HepG2 (cell line): ENCODE measurements around the gene MRPL50. TPM values are rescaled to one million over a fixed set of nuclear protein-coding genes. Genes with fewer than 3 reads are reported as not detected.

Source experiments
- ATF2 ChIP-seq: sonication (generic); formaldehyde crosslinking; IDR thresholded peaks from 2 replicates; pipeline ENCODE4 v1.4.0; 2020; ENCODE audit warnings: missing genetic modification reagents
- BCLAF1 ChIP-seq: fragments of 450-650 bp; IDR thresholded peaks from 2 replicates; pipeline ENCODE4 v1.6.1; 2017; ENCODE audit warnings: mild to moderate bottlenecking
- HOMEZ ChIP-seq: IDR thresholded peaks from 2 replicates; pipeline ENCODE4 v1.6.1; 2016; ENCODE audit warnings: low read depth
- MATR3 ChIP-seq: sonication (generic); formaldehyde crosslinking; IDR thresholded peaks from 2 replicates; pipeline ENCODE4 v1.4.0; 2020; ENCODE audit warnings: missing genetic modification reagents
- MEIS2 ChIP-seq: sonication (generic); formaldehyde crosslinking; IDR thresholded peaks from 2 replicates; pipeline ENCODE4 v1.9.0; 2021; ENCODE audit warnings: mild to moderate bottlenecking, missing genetic modification reagents
- MTF2 ChIP-seq: sonication (generic); formaldehyde crosslinking; IDR thresholded peaks from 2 replicates; pipeline ENCODE4 v1.5.0; 2020; ENCODE audit warnings: missing genetic modification reagents, borderline replicate concordance
- TBP ChIP-seq: sonication (generic); formaldehyde crosslinking; IDR thresholded peaks from 2 replicates; pipeline ENCODE4 v1.5.0; 2020; ENCODE audit warnings: missing genetic modification reagents
- TFE3 ChIP-seq: IDR thresholded peaks from 2 replicates; pipeline ENCODE4 v1.6.1; 2016
- USF2 ChIP-seq, 2 experiments: sonication (generic) in 1 of 2; formaldehyde crosslinking in 1 of 2; IDR thresholded peaks; 2 replicates each; pipeline versions ENCODE4 v1.5.1 to v1.6.1; 2011 to 2020; ENCODE audit warnings: borderline replicate concordance in 1 of 2, low read depth in 1 of 2, low read length in 1 of 2, mild to moderate bottlenecking in 1 of 2, missing genetic modification reagents in 1 of 2, moderate library complexity in 1 of 2
- ZNF296 ChIP-seq: sonication (generic); formaldehyde crosslinking; conservative IDR thresholded peaks from 2 replicates; pipeline ENCODE4 v1.5.0; 2020; ENCODE audit warnings: mild to moderate bottlenecking, missing genetic modification reagents
- ZNF512B ChIP-seq: sonication (generic); formaldehyde crosslinking; IDR thresholded peaks from 2 replicates; pipeline ENCODE4 v1.5.1; 2020; ENCODE audit warnings: missing genetic modification reagents, mild to moderate bottlenecking, borderline replicate concordance
- ZNF567 ChIP-seq: sonication (generic); formaldehyde crosslinking; IDR thresholded peaks from 2 replicates; pipeline ENCODE4 v1.8.1; 2023; ENCODE audit warnings: mild to moderate bottlenecking, missing genetic modification reagents, borderline replicate concordance
- polyA plus RNA-seq, 8 experiments: library from polyadenylated mRNA; depleted of rRNA in 3 of 8; stranded (reverse) in 7 of 8; unstranded in 1 of 8; fragments of >200 nt; fragmentation: Illumina TruSeq in 4 of 8; extraction: Trizol in 4 of 8; gene quantifications; 2 replicates each; pipeline versions ENCODE4 v1.2.1 to v1.2.3, GENCODE V29; 2011 to 2016; ENCODE audit warnings: low read depth in 4 of 8, missing spikeins in 1 of 8, mixed read lengths in 1 of 8; ENCODE audit not compliant: insufficient read depth in 1 of 8
- total RNA-seq, 5 experiments: library from RNA; depleted of rRNA; stranded (reverse); fragments of >200 nt; fragmentation: Illumina TruSeq; extraction: Trizol; gene quantifications; 2 replicates each; pipeline ENCODE4 v1.2.3, GENCODE V29; 2016; ENCODE audit warnings: low read depth in 1 of 5

The MRPL50 gene
- total and polyA plus RNA-seq, 2 of the 13 experiments (the other 11 are each of a cell fraction or from before 2014, with no cell fraction given), result 37.1 to 70.0 TPM

- TF ChIP-seq USF2 (IDR thresholded peaks at IDR 0.05; ENCODE audit: low read depth, low read length), result no peak
- no peak for TF ChIP-seq USF2 (CRISPR knock-in tag; IDR thresholded peaks at IDR 0.05; ENCODE audit: borderline replicate concordance)
- no peak for TF ChIP-seq ZNF567 (CRISPR knock-in tag)
- no peak for TF ChIP-seq MATR3 (CRISPR knock-in tag)
- TF ChIP-seq ZNF512B (CRISPR knock-in tag), result no peak
- no peak for TF ChIP-seq MTF2
- TF ChIP-seq BCLAF1, result no peak
- 0 out of 2 replicates have a peak, but pooled peaks have one; percentile 37 for TF ChIP-seq HOMEZ
- 0 out of 2 replicates have a peak, but pooled peaks have one; percentile 33 for TF ChIP-seq ATF2
- TF ChIP-seq ZNF296, result no peak
- no peak for TF ChIP-seq TBP (CRISPR knock-in tag)
- TF ChIP-seq TFE3 (CRISPR knock-in tag), result no peak
- no peak for TF ChIP-seq MEIS2 (CRISPR knock-in tag)
Measured at GRCh38 chr9:101432171-101432570, 33.8 kb upstream of the MRPL50 start (continued).
